Measurements from ENCODE around the gene PIP4K2C.

Gene PIP4K2C

DNA sequence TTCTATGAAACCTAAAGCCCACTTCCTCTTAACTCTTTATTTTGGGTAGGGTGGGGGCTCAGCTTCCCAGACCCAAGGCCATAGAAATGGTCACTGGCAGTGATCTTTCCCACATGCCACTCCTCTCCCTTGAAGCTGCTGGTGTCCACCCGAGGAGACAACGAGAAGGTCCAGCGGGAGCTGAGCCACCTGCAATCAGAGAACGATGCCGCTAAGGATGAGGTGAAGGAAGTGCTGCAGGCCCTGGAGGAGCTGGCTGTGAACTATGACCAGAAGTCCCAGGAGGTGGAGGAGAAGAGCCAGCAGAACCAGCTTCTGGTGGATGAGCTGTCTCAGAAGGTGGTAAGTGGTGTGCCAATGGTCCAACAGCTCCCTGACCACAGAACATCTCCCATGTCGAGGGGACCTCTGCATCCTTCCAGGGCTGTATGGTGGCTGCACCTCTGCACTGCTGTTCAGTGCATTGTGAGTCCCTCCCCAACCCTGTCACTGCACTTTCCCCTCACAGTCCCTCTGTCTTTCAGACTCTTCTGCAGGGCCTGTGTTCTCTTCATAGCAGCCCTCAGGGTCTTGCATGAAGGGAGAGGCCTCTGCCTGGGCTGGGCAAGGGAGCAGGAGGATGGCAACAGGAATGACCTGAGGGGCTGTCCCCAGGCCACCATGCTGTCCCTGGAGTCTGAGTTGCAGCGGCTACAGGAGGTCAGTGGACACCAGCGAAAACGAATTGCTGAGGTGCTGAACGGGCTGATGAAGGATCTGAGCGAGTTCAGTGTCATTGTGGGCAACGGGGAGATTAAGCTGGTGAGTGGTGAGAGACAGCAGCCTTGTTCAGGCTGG, 18.8 kb upstream of the PIP4K2C start:
- Mint-ChIP-seq H3K4me3 (no peak overlapping the region), H3K9me3 (no peaks in the 10 kb centered on the region), H3K4me1 (ENCODE audit: low read depth) (no peaks in the 10 kb centered on the region), H3K36me3 (ENCODE audit: low read depth) (no peaks in the 10 kb centered on the region), H3K27me3 (peaks cover 11% of the 10 kb centered on the region), H3K27ac (no peak overlapping the region)
- intact Hi-C loops (cut with micrococcal nuclease), result no loop called here

DNA sequence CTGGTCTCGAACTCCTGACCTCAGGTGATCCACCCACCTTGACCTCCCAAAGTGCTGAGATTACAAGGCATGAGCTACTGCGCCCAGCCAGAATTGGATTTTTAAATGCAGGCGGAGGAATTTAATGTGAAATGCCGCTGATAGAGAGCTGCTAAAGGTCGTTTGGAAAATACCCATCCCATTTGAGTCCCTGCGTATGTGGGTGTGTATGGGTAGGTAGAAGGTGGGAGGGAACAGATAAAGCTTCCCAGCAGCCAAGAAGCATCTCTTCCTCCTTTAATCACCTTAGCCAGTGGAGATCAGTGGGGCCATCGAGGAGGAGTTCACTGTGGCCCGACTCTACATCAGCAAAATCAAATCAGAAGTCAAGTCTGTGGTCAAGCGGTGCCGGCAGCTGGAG, 16.2 kb upstream of the PIP4K2C start:
- no peaks in the 10 kb centered on the region for H3K9me3 Mint-ChIP-seq
- intact Hi-C loops (cut with micrococcal nuclease), result no loop called here
- no peaks in the 10 kb centered on the region for H3K36me3 Mint-ChIP-seq (ENCODE audit: low read depth)
- no peaks in the 10 kb centered on the region for H3K4me1 Mint-ChIP-seq (ENCODE audit: low read depth)
- H3K27me3 Mint-ChIP-seq, result peaks cover 15% of the 10 kb centered on the region
- H3K27ac Mint-ChIP-seq, result no peak overlapping the region
- H3K4me3 Mint-ChIP-seq, result no peak overlapping the region

DNA sequence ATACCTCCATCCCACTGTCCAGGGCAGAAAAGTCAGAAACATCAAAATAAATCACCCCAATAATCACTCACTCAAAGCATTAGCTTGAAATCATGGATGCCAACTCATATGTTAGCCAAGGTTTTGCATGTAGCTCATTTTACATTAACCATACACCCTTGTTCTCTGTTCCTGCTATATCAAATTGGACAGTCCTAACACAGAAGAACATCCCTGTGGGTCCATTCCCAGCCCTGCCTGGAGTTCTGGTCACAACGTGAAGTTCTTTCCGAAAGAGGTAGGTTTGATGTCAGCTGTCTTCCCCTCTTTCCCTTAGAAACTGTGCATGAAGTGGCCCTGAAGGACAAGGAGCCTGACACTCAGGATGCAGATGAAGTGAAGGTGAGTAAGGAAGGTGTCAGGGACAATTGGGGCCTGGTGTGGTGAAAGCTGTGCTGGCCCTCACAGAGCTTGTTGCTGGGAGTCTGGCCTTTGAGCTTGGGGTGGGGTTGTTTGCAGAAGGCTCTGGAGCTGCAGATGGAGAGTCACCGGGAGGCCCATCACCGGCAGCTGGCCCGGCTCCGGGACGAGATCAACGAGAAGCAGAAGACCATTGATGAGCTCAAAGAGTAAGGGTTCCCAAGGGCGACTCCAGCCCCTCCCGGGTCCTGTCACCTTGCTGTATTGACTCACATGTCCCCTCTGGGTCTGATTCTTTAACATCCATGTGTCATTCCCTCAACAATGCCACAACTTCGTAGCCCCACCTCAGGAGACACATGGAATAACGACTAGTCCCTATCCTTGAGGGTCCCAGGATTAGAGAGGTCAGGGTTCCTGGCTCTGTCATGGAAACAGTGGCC, 15.0 kb upstream of the PIP4K2C start:
- H3K27ac Mint-ChIP-seq, result no peak overlapping the region
- intact Hi-C loops (cut with micrococcal nuclease), result no loop called here
- no peak overlapping the region for H3K4me3 Mint-ChIP-seq
- no peaks in the 10 kb centered on the region for H3K4me1 Mint-ChIP-seq (ENCODE audit: low read depth)
- H3K36me3 Mint-ChIP-seq (ENCODE audit: low read depth), result no peaks in the 10 kb centered on the region
- H3K27me3 Mint-ChIP-seq, result peaks cover 18% of the 10 kb centered on the region
- H3K9me3 Mint-ChIP-seq, result no peaks in the 10 kb centered on the region

DNA sequence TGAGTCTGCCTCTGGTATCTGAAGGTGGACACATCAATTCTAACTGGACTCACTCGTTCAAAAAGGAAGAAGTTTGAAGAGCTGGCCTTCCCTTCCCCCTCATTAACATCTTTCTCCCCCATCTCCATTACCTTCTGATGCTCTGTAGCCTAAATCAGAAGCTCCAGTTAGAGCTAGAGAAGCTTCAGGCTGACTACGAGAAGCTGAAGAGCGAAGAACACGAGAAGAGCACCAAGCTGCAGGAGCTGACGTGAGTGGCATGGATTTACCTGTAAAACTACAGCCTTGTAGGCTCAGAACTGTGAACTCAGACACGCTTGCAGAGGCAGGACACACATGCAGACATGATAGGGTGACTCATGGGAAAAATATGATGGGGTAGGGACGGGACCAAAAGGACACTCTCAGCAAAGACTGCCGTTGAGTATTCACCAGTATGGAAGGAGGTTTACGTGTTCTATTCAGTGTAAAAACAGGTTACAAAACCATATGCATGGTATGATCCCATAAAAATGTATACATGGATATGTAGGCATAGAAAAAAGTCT, 14.3 kb upstream of the PIP4K2C start:
- Mint-ChIP-seq H3K9me3 (no peaks in the 10 kb centered on the region), H3K27ac (no peak overlapping the region), H3K4me3 (no peak overlapping the region)

DNA sequence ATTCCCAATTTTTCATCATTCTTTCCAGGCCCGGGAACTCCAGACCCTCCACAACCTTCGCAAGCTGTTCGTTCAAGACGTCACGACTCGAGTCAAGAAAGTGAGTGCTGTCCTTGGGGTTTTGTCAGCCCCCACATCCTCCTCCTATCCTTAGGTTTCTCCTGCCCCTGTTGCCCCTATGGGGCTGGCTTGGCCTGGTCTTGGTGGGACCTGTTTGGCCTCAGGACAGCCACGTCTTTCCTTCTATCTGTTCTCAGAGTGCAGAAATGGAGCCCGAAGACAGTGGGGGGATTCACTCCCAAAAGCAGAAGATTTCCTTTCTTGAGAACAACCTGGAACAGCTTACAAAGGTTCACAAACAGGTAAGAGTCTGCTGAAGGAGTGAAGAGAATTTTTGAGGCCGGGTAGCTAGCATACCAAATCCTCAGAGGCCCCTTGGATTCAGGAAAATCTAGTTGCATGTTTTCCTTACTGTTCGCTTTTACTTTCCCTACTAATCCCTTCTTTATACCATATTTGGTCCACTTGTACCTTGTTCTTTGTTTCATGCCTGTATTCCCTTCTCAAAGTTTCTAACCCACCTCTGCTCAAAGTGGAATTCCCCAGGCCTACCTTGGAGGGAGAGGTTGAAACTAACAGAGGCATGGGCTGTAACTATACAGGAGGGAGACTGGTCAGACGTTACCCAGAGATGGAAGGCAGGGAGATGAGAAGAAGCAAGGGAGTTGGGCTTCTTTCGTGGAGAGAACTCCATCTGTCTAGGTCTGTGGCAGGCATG, 12.8 kb upstream of the PIP4K2C start:
- H3K4me3 Mint-ChIP-seq, result no peak overlapping the region
- H3K4me1 Mint-ChIP-seq (ENCODE audit: low read depth), result peaks cover 3% of the 10 kb centered on the region
- intact Hi-C loops (cut with micrococcal nuclease), result no loop called here
- no peak overlapping the region for H3K27ac Mint-ChIP-seq
- peaks cover 28% of the 10 kb centered on the region for H3K27me3 Mint-ChIP-seq
- no peaks in the 10 kb centered on the region for H3K36me3 Mint-ChIP-seq (ENCODE audit: low read depth)
- H3K9me3 Mint-ChIP-seq, result no peaks in the 10 kb centered on the region

More for the DNA sequence above, 14.3 kb upstream of the PIP4K2C start:
- no peaks in the 10 kb centered on the region for H3K4me1 Mint-ChIP-seq (ENCODE audit: low read depth)
- peaks cover 18% of the 10 kb centered on the region for H3K27me3 Mint-ChIP-seq
- intact Hi-C loops (cut with micrococcal nuclease), result no loop called here
- H3K36me3 Mint-ChIP-seq (ENCODE audit: low read depth), result no peaks in the 10 kb centered on the region

DNA sequence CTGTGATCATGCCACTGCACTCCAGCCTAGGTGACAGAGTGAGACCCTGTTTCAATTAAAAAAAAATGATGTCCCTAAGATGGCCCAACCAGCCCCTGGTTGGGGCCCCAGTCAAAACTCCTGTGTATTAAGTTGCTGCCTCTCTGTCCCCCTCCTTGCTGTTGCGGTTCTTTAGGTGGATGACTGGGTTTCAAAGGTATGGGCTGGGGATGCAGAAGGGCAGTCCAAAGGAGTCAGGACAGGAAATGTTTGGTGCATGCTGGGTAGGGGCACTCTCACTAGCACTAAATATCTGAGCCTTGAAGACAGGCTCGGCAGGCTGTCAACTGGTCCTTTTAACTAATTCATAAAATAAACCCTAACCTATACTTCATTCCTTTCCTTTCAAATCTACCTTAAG, 12.0 kb upstream of the PIP4K2C start:
- Mint-ChIP-seq H3K4me1 (ENCODE audit: low read depth) (peaks cover 11% of the 10 kb centered on the region), H3K27ac (no peak overlapping the region), H3K36me3 (ENCODE audit: low read depth) (no peaks in the 10 kb centered on the region), H3K4me3 (no peak overlapping the region), H3K27me3 (peaks cover 32% of the 10 kb centered on the region), H3K9me3 (no peaks in the 10 kb centered on the region)
- intact Hi-C loops (cut with micrococcal nuclease), result no loop called here

DNA sequence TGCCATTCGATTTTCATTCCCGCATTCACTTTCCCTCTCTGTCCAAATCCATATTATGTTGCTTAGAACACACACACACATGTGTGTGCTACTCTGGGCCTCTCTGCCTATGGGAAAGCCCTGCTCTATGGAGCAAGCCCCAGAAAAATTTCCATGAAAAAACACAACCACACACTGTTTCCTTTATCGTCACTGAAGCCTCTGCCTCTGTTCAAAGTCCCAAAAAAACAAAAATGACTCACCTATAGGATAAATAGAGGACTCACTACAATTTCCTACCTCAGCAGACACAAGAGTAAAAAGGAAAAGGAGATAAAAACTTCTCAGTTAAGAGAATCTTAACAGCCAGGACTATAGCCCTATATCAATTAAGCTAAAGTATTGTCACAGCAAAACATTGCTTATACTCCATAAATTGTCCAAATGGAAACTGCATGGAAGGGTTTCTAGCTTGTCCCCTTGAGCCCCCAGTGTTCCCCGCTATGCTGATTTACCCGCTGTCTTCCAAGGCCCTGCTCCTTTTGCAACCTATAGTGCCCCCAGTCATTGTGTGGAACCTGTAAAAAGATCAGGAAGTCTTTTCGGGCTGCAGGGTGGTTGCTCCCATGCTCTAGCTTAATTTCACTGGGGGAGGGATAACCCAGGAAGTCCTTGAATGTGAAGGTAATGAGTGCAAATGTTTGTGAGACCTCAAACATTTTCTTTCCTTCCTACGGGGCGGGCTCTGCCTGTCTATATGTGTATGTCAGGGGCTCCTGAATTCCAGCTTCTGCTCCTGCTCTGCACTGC, 11.1 kb upstream of the PIP4K2C start:
- Mint-ChIP-seq H3K36me3 (ENCODE audit: low read depth) (no peaks in the 10 kb centered on the region), H3K27ac (no peak overlapping the region), H3K9me3 (no peaks in the 10 kb centered on the region), H3K27me3 (peaks cover 31% of the 10 kb centered on the region), H3K4me3 (no peak overlapping the region), H3K4me1 (ENCODE audit: low read depth) (peaks cover 20% of the 10 kb centered on the region)
- intact Hi-C loops (cut with micrococcal nuclease), result loop anchor here (5.0 to 10.0 kb wide), 2 partner anchors 162 to 325 kb away; no protein-coding TSS in a partner anchor

DNA sequence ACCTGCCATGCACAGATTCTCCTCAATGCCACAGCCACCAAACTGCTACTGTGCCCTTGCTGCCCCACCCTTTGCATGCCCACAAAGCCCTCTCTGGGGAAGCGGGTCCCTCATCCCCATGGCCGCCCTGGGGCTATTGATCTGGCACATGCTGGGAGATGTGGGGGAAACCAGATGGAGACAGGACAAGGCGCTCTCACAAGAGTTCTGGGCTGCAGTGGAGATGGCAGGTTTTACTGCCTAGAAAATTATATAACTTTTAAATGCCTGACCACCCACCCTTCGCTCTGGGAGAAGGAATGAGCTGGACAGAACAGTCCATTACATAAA, 10.6 kb upstream of the PIP4K2C start:
- Mint-ChIP-seq H3K4me1 (ENCODE audit: low read depth) (peaks cover 25% of the 10 kb centered on the region), H3K27ac (no peak overlapping the region), H3K36me3 (ENCODE audit: low read depth) (no peaks in the 10 kb centered on the region), H3K4me3 (no peak overlapping the region), H3K9me3 (no peaks in the 10 kb centered on the region), H3K27me3 (peaks cover 29% of the 10 kb centered on the region)
- intact Hi-C loops (cut with micrococcal nuclease), result loop anchor here (5.0 to 10.0 kb wide), 2 partner anchors 162 to 324 kb away; no protein-coding TSS in a partner anchor

DNA sequence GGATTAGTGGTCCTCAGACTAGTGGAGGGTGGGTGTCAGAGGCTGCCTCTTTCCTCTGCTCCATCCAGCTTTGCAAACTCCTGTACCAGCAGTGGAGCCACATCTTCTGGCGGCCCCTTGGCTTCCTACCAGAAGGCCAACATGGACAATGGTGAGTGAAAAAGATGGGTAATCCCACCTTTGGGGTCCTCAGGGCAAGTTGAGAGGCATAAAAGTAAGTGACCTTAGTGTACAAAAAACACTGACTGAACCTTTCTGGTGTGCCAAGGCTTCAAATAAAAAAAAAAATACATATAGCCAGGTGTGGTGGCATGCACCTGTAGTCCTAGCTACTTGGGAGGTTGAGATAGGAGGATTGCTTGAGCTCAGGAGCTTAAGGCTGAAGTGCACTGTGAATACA, 9.2 kb upstream of the PIP4K2C start:
- Mint-ChIP-seq H3K36me3 (ENCODE audit: low read depth) (no peaks in the 10 kb centered on the region), H3K27me3 (peaks cover 25% of the 10 kb centered on the region)

DNA sequence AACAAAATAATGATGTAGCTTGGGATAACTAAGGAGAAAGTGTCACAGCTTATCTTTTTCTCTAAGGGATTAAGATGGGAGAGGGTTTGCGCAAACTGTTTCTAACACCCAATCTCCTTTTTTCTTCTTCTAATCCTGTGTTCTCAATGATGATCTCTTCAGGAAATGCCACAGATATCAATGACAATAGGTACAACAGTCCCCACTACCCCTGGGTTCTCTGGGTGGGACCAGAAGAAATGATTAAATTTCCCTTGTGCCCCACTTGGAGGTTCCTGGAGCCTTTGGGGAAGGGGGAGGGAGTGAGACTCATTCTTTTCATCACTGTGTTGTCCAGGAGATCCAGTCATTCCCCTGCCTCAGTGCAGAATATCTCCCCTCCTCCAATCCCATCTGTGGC, 8.6 kb upstream of the PIP4K2C start:
- no peak overlapping the region for H3K27ac Mint-ChIP-seq
- no peak overlapping the region for H3K4me3 Mint-ChIP-seq
- H3K4me1 Mint-ChIP-seq (ENCODE audit: low read depth), result peaks cover 25% of the 10 kb centered on the region
- intact Hi-C loops (cut with micrococcal nuclease), result loop anchor here (5.0 to 10.0 kb wide), 2 partner anchors 160 to 322 kb away; no protein-coding TSS in a partner anchor
- H3K27me3 Mint-ChIP-seq, result peaks cover 25% of the 10 kb centered on the region
- no peaks in the 10 kb centered on the region for H3K36me3 Mint-ChIP-seq (ENCODE audit: low read depth)
- no peaks in the 10 kb centered on the region for H3K9me3 Mint-ChIP-seq

More for the DNA sequence above, 9.2 kb upstream of the PIP4K2C start:
- no peaks in the 10 kb centered on the region for H3K9me3 Mint-ChIP-seq
- H3K4me1 Mint-ChIP-seq (ENCODE audit: low read depth), result peaks cover 25% of the 10 kb centered on the region
- no peak overlapping the region for H3K4me3 Mint-ChIP-seq
- intact Hi-C loops (cut with micrococcal nuclease), result loop anchor here (5.0 to 10.0 kb wide), 2 partner anchors 160 to 323 kb away; no protein-coding TSS in a partner anchor
- no peak overlapping the region for H3K27ac Mint-ChIP-seq

DNA sequence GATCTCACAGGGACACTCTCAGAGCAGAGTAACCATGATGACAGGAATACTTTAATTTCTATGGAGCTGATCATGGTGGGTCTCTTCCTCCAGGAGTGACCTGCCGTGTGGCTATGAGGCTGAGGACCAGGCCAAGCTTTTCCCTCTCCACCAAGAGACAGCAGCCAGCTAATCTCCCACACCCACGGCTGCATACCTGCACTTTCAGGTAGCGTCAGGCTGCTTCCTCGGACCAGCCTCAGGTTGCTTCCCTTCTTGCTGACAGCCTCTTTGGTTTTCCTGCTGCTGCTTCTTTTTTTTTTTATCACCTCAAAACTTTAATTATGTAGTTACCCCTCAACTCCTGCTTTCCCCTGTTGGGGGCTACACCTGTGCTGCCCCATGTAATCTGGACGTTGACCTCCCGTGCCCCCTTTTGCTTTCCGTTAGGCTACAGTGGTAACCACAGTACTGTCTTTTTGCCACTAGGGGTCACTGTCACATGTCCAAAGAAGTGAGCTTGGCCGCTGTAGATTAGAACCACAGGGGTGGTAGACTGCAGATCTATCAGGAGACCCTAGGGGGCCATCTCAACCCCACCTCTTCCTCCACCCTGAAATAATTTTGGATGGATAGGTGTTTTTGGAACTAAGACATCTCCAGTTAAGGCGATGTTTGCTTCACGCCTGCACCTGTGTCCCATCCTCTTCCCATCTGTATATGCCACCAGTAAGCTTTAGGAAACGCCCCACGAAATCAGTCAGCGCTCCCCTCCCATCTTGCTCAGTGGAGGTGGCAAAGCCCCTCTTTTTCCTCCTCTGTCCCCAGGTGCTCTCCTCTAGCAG, 7.8 kb upstream of the PIP4K2C start:
- H3K4me1 Mint-ChIP-seq (ENCODE audit: low read depth), result peaks cover 25% of the 10 kb centered on the region
- H3K27ac Mint-ChIP-seq, result no peak overlapping the region
- intact Hi-C loops (cut with micrococcal nuclease), result loop anchor here (1.0 to 10.0 kb wide), 3 partner anchors 38 to 322 kb away; no protein-coding TSS in a partner anchor
- H3K27me3 Mint-ChIP-seq, result peaks cover 24% of the 10 kb centered on the region
- H3K4me3 Mint-ChIP-seq, result no peak overlapping the region
- no peaks in the 10 kb centered on the region for H3K9me3 Mint-ChIP-seq
- H3K36me3 Mint-ChIP-seq (ENCODE audit: low read depth), result no peaks in the 10 kb centered on the region

DNA sequence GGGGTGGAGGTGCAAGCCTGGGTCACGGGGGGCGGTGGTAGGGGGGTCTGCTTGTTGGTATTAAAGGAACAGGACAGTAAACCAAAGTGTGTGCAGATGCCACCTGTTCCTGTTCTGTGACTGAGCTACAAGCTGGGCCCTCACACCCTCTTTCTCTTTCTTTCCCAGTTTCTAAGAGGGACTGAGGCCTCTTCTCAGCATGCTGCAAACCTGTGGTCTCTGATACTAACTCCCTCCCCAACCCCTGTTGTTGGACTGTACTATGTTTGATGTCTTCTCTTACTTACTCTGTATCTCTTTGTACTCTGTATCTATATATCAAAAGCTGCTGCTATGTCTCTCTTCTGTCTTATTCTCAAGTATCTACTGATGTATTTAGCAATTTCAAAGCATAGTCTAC, 6.9 kb upstream of the PIP4K2C start:
- Mint-ChIP-seq H3K4me3 (no peak overlapping the region), H3K36me3 (ENCODE audit: low read depth) (no peaks in the 10 kb centered on the region), H3K27ac (no peak overlapping the region), H3K4me1 (ENCODE audit: low read depth) (peaks cover 25% of the 10 kb centered on the region), H3K9me3 (no peaks in the 10 kb centered on the region), H3K27me3 (peaks cover 20% of the 10 kb centered on the region)
- intact Hi-C loops (cut with micrococcal nuclease), result loop anchor here (5.0 to 10.0 kb wide), 2 partner anchors 158 to 321 kb away; no protein-coding TSS in a partner anchor

All from dendritic cell treated with granulocyte-macrophage colony-stimulating factor and Interleukin-4, amounts not matched to agents 40 ng/mL and 50 ng/mL, for 4 days (primary cell).